ENCODE measurements around the gene BMPER. TPM values are rescaled to one million over a fixed set of nuclear protein-coding genes. Genes with fewer than 3 reads are reported as not detected.

The BMPER gene
- total RNA-seq, 1 donor from 2014 or later = 30.2 TPM

DNA sequence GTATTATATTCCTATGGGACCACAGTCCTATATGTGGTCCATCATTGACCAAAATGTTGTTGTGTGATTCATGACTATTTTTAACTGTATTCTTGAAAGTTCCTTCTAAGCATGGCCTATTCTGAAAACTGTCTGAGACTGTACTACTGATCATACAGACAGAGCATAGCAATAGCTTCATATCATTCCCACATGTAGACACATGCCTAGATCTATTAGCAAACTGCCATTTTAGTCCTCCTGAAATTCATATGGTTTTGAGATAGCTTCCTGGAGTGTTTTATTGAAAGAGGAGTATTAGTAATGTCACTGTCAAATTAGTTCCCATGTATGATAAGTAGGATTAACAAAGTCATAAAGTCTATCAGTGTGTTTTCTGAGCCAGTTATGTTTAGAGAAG is 157.5 kb downstream of the BMPER start:
- no peak for DNase-seq

DNA sequence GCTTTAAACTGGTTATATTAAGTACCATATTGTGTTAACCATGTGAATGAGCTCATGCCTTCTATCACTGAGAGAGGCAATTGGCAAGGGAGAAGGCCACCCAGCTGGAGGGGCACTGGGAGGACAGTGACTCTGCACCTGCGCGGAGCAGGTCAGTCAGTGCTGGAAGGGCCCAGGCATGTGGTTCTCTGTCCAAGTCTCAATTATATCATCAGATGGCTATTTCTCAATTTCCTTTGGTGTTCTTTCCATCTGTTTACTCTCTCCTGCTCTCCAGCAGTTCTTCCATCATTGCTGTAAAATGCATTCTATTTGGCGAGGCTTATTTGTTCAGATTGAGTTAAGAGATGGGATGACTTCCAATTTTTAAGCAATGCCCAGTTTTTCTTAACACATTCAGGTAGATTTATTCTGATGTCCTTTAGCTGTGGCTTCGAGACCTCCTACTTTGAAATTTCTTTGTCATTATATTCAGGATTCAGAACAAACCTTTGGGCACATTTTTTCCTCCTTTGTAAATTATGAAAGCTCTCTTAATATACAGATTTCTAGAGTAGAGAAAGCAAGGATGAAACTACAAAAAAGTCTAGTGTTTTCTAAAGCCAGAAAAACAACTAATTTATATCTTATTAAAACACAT is 159.3 kb downstream of the BMPER start:
- peak; percentile 71 for DNase-seq

DNA sequence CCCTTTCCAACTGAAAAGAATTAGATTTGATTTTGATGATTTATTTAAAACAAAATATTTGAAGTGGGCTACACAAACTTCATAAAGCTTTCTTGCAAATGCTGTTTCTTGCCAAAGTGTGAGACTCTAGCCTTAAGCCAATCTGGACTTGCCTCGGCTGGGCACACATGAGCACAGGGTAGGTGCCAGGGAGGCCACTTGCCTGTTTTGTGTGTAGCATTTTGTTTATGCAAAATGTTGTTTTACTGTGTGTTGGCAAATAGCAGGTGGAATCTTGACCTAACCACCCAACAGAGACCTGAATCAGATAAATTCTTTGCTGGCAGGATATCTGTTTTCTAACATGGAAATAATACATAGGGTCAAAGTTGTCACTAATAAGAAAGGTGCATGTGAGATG is 161.1 kb downstream of the BMPER start:
- DNase-seq = no peak

DNA sequence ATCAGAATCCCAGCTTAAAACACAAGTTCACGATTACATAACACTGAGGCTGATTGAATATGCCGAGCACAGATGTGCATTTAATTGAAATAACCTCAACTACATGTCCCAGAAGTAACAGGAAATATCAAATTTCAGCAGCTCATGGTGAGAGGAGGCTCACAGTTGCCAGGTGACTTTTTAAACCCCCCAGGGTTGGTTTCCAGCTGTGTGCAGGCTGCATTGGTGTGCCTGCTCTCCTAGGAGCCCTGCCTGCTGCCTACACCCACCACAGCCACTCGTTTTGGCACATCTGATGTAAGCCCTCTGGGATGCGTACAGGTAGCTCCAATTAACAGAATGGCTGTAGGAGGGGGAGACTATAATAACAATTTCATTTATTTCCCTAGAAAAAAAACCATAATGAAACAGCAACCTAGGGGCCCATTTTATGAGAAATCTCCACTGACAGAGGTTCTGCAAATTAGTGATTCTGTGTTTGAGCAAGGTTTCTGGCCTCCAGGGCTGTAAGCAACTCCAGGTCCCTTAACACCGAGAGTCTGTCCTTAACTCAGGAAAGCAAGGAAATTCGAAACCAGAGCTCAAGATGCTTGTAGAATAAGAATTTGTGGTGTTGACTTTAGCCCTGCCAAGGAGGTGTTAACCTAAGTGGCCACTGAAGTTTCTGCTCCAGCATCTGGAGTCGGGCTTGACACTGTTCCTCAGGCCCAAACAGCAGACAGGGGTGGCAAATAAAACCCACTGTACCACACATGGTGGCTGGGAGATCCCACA is 161.9 kb downstream of the BMPER start:
- DNase-seq = peak; percentile 72

DNA sequence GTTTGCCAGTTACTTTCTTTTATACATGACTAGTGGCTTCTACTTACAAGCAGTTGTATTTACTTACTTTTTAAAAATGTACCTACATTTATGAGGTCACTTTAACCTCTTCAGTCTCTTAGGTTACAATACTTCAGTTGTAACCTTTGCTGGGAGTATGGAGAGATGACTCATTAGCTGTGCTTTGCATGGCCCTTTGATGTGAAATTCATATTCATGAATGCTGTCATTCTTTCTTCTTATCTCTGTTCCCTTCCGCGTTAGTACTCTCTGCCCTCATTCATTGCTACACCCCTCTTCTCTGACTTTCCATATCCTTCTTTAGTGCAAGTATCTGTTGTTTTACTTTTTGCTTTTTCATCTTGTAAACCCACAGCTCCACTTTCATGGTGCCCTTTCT is 164.3 kb downstream of the BMPER start:
- DNase-seq = no peak

DNA sequence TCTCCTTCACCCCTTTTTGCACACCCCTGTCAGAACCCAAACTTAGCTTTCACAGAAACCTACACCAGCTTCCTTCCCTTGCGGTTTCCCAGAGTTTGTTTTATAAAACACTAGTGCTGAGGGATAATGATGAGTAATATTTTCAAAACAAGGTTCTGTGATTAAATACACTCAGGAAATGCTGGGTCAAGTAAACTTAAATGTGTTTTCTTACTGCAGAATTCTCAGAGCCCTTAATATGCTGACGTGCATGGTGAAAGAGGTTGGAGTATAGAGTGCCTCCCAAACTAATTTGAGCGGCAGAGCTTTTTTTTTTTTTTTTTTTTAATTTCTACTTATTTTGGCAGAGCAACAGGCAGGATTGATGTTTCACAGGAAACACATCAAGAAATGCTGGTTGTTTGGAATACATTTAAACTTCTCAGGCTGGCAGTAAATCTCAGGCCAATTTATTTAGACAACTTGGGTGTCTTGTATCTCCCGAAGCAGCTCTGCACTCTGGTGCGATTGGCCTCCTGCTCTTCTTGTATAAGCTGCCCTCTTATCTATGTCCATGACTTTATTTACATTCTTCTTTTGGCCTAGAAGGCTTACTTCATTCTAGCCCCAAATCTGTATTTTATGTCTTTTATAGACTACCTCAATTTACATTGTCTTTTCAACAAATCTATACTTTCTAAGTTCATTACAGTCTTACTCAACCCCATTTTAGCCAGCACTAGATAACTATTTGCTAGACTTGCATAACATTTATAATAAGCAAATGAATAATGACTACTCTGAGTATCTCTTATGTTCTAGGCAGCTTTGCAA is 165.4 kb downstream of the BMPER start:
- peak; percentile 46 for DNase-seq

DNA sequence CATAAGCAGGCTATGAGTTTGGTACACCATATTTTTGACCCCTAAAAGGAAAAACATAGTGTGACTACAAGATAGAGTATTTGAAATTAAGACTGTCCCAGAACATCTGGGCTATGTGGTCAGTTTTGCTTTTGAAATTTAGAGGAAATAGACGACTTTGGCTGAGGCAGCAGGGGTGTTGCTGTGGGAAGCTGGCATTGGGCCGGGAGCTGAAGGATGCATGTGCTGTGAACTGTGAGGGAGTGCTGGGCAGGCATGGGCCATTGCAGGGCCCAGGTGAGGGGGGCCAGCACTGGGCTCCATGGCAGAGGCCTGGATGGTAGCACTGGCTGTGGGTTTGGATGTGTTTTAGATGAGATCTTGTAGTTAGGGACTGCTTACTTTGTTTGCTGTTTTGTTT is 168.3 kb downstream of the BMPER start:
- peak; percentile 20 for DNase-seq

DNA sequence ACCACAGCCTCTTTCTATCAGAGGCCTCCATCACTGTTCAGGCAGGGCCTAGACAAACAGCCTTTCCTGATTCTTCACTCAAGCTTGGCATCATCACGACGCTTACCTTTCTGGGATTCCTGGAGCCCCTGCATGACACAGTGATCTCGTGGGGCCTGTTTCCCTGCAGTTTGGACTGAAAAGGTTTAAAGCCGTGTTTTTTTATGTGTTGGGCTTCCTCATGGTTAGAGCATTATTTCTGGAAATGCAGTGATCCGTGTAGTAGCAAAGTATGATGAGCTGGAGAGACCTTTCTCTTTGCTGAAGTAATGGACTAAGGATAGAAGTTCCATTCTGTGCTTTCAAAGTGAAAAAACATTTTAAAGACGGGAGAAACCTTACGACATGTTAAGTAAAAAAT is 169.1 kb downstream of the BMPER start:
- peak; percentile 10 for DNase-seq

DNA sequence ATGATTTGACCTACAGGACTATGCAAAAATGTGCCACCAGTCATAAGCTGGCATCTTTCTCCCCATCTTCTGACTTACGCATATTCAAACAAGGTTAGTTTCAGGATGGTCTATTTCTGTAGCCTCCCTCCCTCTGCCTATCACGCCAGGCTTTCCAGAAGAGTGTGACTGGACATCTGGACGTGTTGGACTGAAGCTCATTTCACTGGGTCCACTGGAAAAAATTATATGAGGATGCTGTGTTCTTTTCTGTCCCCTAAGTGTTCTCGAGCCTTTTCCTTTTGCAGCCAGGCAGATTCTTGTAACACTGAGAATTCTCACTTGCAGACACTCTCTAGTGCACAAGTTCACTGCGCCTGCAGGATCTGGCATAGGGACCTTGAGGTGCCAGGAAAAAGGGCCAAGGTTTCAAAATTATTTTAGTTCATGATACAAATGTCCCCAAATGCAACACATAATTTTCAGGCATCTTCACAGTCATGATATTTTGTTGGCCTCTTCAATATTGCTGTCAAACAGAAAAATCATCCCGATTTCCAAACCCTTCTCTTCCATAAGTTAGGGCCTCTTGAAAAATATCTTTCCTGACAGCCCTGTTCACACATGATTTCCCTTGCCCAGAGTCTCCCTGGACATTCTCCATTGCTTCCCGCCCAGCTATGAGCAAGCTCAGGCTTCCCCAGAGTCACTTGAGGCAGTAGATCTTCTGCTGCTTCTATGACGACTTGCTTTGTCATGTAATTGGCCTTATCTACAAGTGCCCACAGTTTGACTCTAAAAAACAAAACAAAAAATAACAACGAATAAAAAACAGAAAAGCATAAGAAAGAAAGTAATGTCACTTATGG is 170.4 kb downstream of the BMPER start:
- peak; percentile 32 for DNase-seq

DNA sequence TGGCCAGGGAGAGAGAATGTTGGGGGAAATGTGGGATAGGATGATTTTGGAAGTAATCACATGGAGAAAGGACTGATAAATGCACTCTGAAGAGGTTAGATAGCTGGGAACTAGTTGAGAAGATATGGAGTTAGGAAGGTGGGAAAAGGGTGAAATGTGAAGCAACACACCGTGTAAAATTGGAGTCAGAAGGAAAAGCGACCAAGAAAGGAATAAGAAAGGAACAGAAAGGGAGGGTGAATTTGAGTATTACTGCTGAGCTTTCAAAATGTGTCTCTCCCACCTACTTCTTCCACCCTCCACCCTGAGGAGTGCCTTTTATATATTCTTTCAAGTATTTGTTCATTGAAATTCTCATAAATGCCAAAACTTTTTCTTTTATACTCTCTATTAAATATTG is 171.8 kb downstream of the BMPER start:
- no peak for DNase-seq

DNA sequence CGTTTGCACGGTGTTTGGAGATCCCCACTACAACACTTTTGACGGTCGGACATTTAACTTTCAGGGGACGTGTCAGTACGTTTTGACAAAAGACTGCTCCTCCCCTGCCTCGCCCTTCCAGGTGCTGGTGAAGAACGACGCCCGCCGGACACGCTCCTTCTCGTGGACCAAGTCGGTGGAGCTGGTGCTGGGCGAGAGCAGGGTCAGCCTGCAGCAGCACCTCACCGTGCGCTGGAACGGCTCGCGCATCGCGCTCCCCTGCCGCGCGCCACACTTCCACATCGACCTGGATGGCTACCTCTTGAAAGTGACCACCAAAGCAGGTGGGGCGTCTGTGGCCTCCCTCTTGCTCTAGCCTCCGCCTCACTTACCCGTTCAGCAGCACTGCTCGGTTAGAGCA is 173.5 kb downstream of the BMPER start:
- DNase-seq = no peak

DNA sequence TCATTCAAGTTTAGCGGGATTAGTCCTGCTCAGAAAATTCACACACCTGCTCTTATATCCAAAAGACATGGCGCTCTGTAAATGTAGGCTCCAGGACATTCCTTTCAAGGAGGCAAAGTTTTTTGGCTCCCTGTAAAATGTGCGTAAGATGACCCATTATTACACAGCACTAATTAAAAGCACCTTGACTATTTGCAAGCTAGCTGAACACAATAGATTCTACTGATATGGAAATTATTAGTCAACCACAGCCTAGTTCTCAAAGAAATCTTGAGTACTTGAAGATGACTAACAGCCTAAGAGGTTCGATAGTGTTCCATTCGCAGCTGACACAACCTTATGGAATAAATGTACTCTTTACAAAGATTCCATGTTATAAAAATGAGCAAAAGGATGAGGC is 175.2 kb downstream of the BMPER start:
- DNase-seq = no peak

DNA sequence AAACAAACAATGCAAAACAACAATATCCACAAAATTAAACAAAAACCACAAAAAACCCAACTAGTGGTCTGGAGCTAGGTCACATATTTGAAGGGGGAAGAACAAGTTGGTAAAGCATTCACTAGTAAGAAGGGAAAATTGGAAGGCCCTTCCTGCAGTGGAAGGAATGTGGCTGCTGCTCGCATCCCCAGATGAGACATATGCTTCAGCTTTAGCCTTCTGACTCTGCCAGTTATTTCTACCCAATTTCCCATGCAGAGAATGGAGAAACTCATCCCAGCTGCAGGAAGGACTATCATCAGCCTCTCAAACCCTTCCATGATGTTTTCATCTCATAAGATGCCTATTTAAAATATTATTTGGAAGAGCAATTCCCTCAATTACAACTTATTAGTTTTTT is 176.6 kb downstream of the BMPER start:
- DNase-seq = no peak

DNA sequence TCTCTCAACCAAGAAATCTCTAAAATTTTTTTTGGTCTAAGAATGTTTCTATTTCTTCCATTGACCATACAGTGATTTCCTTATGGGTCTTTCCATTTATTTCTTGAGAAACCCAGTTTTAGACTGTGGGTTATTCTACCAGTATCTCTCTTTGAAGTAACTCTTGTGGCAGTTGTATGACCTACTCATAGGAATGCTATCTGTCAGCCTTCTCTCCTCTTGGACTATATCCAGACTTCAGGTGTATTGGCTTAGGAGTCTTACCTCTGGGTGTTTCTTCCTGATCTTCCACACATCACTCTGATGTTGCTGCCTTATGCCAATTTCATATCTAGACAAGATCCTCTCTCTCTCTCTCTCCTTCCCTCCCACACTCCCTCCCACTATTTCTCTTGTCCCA is 178.1 kb downstream of the BMPER start:
- no peak for DNase-seq

DNA sequence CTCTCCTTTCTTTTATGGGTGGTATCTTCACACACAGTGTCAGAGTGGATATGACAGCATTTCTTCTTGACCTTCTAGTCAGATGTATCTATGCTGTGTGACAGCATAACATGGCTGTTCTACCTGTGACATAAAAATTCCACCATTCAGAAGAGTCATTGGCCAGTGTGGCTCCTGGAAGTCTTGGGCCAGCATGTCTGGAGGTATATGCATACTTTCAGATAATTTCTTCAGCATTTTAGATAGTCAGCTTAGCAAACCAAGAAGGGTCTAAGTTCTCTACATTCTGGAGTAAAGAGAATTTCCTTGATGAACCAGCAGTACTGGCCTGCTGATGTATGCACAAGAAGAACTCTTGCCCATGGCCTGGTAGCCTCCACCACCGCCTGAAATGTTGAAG is 179.3 kb downstream of the BMPER start:
- DNase-seq = no peak

DNA sequence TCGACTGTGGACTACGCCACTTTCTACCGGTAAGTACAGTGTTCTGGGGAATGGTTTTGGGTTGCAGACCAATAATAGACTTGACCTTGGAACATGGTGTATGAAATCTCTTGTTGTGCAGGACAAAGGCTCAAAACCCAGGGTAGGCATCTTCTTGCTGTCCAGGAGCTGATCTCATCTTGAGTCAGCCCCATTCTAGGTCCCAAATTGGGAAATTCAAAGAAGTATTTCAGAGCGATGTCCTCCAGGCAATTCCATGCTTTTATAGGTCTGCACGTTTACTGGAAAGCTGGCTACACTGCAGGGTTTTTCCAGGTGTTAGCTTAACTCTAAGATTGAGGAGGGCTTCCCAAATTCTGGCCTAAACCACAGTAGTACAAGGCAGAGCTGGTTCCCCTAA is 180.7 kb downstream of the BMPER start:
- DNase-seq = no peak

DNA sequence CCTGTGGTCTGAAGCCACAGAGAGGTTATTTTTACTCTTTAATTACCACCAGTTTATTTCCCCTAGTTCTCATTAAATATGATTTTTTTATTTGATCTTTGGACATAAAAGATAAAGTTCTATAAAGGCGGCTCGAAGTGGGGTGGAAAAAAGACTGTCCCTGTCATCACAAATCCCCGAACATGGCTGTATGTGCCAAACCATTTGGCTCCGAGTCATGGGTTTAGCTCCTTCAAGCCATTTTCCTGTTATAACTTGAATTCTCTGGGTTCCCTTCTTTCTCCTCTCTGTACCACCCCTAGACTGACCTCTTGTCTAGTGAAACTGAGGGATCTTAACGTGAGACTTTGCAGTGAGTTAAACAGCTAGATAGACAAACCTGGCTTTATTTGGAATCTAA is 181.6 kb downstream of the BMPER start:
- no peak for DNase-seq

DNA sequence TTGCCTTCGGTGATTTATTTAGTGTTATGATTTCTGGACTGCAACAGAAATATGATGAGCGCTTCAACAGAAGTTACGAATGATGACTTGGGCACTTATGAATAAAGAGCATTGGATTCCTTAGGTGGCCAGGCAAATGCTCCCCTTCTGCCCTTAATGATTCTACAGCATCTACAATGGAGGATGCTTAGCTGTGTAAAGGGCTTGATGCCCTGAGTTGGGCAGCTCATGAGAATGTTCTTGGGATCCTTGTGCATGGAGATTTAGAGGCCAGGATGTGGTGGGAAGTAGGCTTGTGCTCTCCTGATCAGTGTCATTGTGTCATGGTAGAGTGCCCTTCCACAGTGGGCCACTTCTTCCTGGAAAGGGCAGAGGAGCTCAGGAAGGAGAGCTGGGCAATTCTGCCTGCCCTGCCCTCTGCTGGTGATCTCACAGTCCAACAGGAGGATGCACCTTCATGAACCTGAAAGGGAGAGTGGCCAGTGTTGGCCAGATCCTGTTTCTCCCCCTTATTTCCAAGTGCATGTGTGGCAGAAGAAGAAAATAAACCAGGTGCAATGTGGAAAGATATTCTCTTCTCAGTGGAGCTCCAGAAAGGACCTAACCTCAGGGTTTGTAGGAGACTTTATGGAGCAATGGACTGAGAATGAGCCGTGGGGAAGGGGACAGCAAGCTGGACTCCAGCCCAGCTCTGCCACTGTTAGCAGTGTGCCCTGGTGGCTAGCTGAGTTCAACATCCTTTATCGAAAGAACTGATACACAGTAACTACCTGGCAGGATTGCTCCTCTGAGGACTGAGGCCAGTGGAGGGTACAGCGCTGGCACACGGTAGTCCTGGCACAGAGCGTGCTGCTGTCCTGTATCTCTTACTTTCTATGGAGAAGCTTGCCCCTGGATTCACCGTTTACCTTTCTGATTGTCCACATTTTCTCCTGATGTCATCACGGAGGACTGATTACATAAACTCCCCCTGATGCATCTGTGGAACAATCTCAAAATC is 182.9 kb downstream of the BMPER start:
- no peak for DNase-seq

DNA sequence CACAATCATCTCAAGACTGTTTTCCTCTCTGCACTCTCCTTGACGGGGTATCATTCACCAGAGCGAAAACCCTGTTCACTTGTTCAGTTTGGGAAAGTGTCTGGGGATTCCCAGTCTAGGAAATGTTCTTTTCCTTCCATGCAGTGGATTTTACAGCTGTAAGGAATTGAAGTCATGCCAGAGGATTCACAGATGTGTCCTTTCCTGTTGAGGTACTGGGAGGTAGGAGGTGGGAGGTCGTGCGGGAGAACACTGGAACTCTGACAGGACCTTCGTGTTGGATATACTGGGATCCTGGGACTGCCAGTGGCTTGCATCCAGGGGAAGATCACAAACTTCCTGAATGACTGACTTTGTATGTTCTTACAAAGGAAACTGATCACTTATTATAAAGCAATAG is 185.5 kb downstream of the BMPER start:
- peak; percentile 76 for DNase-seq

DNA sequence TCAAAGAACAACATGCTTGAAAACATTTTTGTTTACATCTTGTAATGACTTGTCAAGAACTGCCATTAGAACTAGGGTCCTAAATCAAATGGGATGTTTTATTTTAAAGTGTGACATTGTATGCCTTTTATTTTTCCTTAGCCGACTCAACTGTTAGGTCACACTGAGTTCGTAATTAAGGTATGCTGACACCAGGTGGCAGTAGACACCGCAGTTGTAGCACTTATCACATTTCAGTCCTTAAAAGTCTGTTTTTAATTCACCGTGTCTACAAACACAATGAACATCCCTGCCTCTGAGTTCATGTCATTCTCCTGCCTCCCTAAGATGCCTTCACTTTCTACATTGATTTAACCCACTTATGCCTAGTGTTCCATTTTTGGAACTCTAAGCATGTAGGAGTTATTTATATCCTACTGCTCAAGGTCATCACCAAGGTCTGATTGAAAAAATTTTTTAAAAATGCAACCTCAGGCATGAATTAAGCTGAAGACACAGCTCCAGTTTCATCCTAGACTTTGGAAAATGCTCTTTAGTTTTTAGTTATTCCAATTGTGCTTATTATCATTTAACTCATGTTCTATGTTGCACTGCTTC is 186.1 kb downstream of the BMPER start:
- DNase-seq = peak; percentile 66

DNA sequence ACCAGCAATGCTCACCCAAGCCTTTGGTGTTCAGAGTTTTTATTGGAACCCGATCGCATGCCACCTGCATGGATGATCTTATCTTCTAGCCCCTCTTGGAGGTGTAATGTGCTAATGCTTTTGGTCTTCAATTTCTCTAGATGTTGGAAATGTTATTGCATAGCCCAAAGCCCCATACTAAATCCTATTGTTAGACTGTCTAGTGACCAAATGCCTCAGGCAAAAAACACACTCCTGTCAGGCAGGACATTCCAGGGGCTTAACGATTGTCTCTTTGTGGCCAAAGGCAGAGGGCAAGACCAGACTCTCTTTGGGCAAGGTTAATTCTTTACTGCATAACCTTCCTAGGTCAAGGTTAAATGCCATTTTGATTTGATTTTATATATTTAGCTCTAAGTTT is 187.9 kb downstream of the BMPER start:
- no peak for DNase-seq

All from tongue (tissue), 2 donors.